Mucosa of stomach (tissue), 1 donor: ENCODE data around the gene LPAR3.

Source experiments
- H3K27me3 ChIP-seq: one replicate; pipeline ENCODE4 v1.7.0; 2013; ENCODE audit warnings: mild to moderate bottlenecking, low read length; ENCODE audit not compliant: control insufficient read depth, insufficient read depth
- H3K36me3 ChIP-seq: one replicate; pipeline ENCODE4 v1.7.0; 2013; ENCODE audit warnings: low read length; ENCODE audit not compliant: control insufficient read depth, insufficient read depth
- H3K4me1 ChIP-seq: one replicate; pipeline ENCODE4 v1.7.0; 2013; ENCODE audit warnings: mild to moderate bottlenecking, low read length; ENCODE audit not compliant: control insufficient read depth, insufficient read depth
- H3K4me3 ChIP-seq: one replicate; pipeline ENCODE4 v1.7.0; 2013; ENCODE audit warnings: low read length
- H3K9ac ChIP-seq: one replicate; pipeline ENCODE4 v1.7.0; 2013; ENCODE audit warnings: mild to moderate bottlenecking, low read length, moderate library complexity
- H3K9me3 ChIP-seq: one replicate; pipeline ENCODE4 v1.7.0; 2013; ENCODE audit warnings: mild to moderate bottlenecking, low read length, moderate library complexity; ENCODE audit not compliant: control insufficient read depth
- donor health status: Pancreatic carcinoma.

The LPAR3 gene

DNA sequence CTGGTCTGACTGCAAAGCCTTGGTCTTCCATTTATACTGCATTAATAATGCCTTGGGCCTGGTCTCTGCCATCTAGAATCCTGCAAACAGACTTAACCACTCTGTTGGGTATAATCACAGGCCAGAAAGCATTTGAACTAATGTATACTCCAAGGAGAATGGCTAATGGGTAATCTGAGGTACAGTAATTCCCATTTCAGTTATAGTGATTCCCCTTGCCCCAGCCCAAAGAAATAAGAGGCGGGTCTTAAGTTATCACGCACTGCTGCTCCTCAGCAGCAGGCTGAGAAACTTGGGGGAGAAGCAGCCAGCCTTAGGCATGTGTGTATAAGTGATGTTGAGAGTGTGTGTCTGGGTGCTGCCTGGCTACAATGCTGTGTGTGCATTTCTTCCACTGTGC is 2.4 kb downstream of the LPAR3 start:
- Histone ChIP-seq H3K36me3 (no peaks in the 10 kb centered on the region), H3K27me3 (peaks cover 28% of the 10 kb centered on the region), H3K9ac (no peak overlapping the region), H3K4me1 (peaks cover 5% of the 10 kb centered on the region), H3K9me3 (no peaks in the 10 kb centered on the region), H3K4me3 (no peak overlapping the region)

DNA sequence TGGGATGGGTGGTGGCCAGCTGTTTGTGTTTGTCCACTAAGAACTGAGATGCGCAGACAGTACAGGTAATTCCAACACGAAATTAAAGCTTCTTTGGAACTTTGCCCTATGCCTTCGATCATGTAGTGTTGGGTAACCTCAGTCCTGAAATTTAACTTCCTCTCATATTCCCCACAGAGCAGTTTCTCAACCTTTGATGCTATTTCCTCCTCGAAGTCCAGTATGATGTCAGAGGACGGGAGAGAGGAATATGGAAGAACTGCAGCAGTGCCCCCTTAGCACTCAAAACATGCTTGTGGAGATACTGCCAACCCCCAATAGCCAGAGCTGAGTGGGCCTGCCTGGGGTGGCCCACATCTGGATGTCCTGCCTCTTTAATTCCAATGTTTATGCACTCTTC is 3.6 kb downstream of the LPAR3 start:
- no peaks in the 10 kb centered on the region for H3K9me3 ChIP-seq
- no peak overlapping the region for H3K4me3 ChIP-seq
- H3K9ac ChIP-seq: no peak overlapping the region
- H3K4me1 ChIP-seq: peaks cover 5% of the 10 kb centered on the region
- no peaks in the 10 kb centered on the region for H3K36me3 ChIP-seq
- H3K27me3 ChIP-seq: peaks cover 24% of the 10 kb centered on the region

DNA sequence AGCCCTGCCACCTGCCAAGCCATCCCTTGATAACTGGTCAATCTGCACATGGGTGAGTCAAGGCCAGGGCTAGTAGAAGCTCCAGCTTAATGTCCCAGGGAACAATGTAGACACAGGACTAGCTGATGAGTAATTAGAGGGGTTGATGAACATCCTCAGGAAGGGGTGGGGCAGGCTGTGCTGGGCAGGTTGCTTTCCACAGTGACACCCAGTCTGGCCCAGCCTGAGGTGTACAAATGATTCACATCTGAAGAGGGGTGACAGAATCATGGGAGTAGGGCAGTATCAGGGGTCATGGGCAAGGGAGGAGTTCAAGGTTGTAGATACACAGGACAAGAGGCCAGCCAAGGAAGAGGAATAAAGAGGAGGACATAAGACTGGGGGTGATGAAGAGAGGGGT is 4.3 kb downstream of the LPAR3 start:
- peaks cover 5% of the 10 kb centered on the region for H3K4me1 ChIP-seq
- H3K9ac ChIP-seq: no peak overlapping the region
- H3K36me3 ChIP-seq: no peaks in the 10 kb centered on the region
- no peak overlapping the region for H3K4me3 ChIP-seq
- peaks cover 19% of the 10 kb centered on the region for H3K27me3 ChIP-seq
- no peaks in the 10 kb centered on the region for H3K9me3 ChIP-seq

GRCh38 chr1:84887261-84887934 is 5.6 kb downstream of the LPAR3 start:
- H3K9me3 ChIP-seq: no peaks in the 10 kb centered on the region
- no peaks in the 10 kb centered on the region for H3K36me3 ChIP-seq
- peaks cover 5% of the 10 kb centered on the region for H3K27me3 ChIP-seq
- H3K9ac ChIP-seq: no peak overlapping the region
- H3K4me3 ChIP-seq: no peak overlapping the region
- H3K4me1 ChIP-seq: peaks cover under 1% of the 10 kb centered on the region

- Histone ChIP-seq H3K9ac (no peak overlapping the region), H3K4me3 (no peak overlapping the region), H3K4me1 (no peaks in the 10 kb centered on the region), H3K36me3 (no peaks in the 10 kb centered on the region), H3K27me3 (no peaks in the 10 kb centered on the region), H3K9me3 (no peaks in the 10 kb centered on the region)
Observed at GRCh38 chr1:84885469-84885868, 7.5 kb downstream of the LPAR3 start.

DNA sequence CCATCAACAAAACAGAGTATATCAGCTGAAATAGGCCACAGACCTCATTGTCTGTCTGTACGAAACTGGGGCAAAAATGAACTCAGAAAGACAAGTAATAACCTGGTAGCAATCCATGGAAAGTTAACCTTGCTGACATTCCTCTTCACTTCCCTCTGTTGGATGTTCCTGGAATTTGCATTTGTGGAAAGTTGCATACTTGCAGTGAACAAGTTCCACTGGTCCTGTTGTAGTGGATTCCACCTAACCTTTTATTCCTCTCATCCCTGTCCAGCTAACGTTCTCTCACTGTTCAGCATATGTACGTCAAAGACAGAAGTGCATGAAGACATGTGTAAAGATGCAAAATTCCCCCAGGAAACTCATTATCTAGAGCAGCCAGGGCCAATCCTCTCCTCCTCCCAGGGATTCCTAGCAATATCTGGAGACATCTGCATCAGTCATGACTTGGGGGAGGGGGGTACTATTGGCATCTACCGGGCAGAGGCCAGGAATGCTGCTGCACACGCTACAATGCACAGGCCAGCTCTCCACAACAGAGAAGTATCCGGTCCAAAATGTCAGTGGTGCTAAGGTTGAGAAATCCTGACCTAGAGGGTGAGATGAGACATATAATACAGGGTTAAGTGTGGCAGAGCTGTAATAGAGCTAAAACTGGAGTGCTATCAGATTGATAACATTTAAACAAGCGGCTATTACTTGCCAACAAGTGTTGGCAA is 8.2 kb downstream of the LPAR3 start:
- no peak overlapping the region for H3K9ac ChIP-seq
- no peaks in the 10 kb centered on the region for H3K36me3 ChIP-seq
- no peaks in the 10 kb centered on the region for H3K27me3 ChIP-seq
- H3K4me3 ChIP-seq: no peak overlapping the region
- H3K9me3 ChIP-seq: no peaks in the 10 kb centered on the region
- H3K4me1 ChIP-seq: no peaks in the 10 kb centered on the region

- Histone ChIP-seq H3K27me3 (no peaks in the 10 kb centered on the region), H3K9ac (no peak overlapping the region), H3K4me1 (no peaks in the 10 kb centered on the region), H3K36me3 (no peaks in the 10 kb centered on the region), H3K4me3 (no peak overlapping the region), H3K9me3 (no peaks in the 10 kb centered on the region)
Observed at GRCh38 chr1:84883286-84883685, 9.7 kb downstream of the LPAR3 start.

DNA sequence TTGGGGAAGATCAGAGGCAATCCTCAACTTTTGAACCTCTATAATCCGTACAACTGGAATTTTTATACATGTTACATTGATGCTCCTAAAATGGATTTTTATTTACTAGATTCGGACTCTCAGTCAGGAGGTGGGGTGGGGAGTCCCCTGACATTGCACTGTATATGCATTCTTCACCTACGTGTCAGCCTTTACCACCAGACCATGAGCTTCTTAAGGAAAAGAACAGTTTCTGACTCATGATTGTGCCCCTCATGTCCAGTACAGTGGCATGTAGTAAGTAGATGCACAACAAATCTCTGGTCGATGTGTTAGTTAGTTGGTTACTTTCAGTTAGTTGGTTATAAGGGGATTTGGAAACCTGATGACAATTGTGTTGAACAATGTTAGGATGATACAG is 15.4 kb downstream of the LPAR3 start:
- no peaks in the 10 kb centered on the region for H3K36me3 ChIP-seq
- H3K9ac ChIP-seq: no peak overlapping the region
- peaks cover 4% of the 10 kb centered on the region for H3K4me1 ChIP-seq
- no peaks in the 10 kb centered on the region for H3K27me3 ChIP-seq
- no peak overlapping the region for H3K4me3 ChIP-seq
- H3K9me3 ChIP-seq: no peaks in the 10 kb centered on the region

DNA sequence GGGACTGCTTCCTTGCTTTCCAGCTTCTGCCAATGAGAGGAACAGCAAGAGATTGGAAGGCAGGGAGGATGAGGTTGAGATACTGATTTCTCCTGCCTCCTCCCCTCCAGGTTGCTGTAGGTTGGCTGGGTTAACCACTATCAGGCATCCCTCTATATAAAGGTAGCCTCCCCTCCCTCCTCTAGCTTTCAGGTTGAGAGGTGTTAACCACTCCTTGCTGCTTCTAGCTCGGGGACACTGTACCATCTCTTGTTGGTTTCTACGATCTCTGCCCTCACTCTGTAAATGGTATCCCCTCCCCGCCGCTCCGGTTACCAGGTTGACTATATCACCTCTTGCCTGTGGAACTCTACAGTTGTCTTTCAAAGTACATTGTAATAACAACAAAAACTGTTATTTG is 16.7 kb downstream of the LPAR3 start:
- no peaks in the 10 kb centered on the region for H3K36me3 ChIP-seq
- peaks cover 4% of the 10 kb centered on the region for H3K4me1 ChIP-seq

GRCh38 chr1:84873366-84873765 is 19.6 kb downstream of the LPAR3 start:
- Histone ChIP-seq H3K4me3 (no peak overlapping the region), H3K27me3 (no peaks in the 10 kb centered on the region), H3K9me3 (no peaks in the 10 kb centered on the region), H3K4me1 (peaks cover 4% of the 10 kb centered on the region), H3K36me3 (no peaks in the 10 kb centered on the region), H3K9ac (no peak overlapping the region)

More for the DNA sequence above, 16.7 kb downstream of the LPAR3 start:
- Histone ChIP-seq H3K27me3 (no peaks in the 10 kb centered on the region), H3K9ac (no peak overlapping the region), H3K4me3 (no peak overlapping the region), H3K9me3 (no peaks in the 10 kb centered on the region)

DNA sequence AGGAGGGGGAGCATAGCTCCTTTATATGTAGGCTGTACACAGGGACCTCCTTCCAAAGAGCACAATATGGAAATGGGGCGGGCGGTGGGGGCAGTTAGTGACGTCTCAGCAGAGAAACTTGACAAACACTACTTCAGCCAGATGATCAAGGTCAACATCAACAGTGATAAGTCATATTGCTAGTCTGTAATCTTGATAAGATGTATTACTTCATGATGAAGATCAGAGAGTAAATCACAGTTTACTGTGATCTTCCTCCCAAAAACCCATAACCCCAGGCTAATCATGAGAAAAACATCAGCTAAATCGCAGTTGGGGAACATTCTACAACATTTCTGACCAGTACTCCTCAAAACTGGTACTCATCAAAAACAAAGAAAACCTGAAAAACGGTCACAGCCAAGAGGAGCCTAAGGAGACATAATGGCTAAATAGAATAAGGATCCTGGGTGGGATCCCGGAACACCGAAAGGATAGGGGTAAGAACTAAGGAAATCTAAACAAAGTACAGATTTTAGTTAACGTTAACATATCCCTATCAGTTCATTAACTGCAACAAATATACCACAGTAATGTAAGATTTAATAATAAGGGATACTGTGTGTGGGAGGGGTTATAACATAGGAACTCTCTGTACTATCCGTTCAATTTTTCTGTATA is 20.2 kb downstream of the LPAR3 start:
- H3K9me3 ChIP-seq: no peaks in the 10 kb centered on the region
- no peaks in the 10 kb centered on the region for H3K27me3 ChIP-seq
- H3K4me3 ChIP-seq: no peak overlapping the region
- H3K4me1 ChIP-seq: peaks cover 4% of the 10 kb centered on the region
- H3K36me3 ChIP-seq: no peaks in the 10 kb centered on the region
- H3K9ac ChIP-seq: no peak overlapping the region

GRCh38 chr1:84871181-84871580 is 21.8 kb downstream of the LPAR3 start:
- peaks cover 4% of the 10 kb centered on the region for H3K4me1 ChIP-seq

More at GRCh38 chr1:84871181-84871580, 21.8 kb downstream of the LPAR3 start:
- Histone ChIP-seq H3K4me3 (no peak overlapping the region), H3K9ac (no peak overlapping the region), H3K9me3 (no peaks in the 10 kb centered on the region), H3K36me3 (no peaks in the 10 kb centered on the region), H3K27me3 (no peaks in the 10 kb centered on the region)
